Fibroblast of lung (primary cell): ENCODE results near the gene PGM2. TPM values are rescaled to one million over a fixed set of nuclear protein-coding genes. Genes with fewer than 3 reads are reported as not detected.

Experiments
- DNase-seq, 2 donors: peaks; one replicate each; pipeline versions ENCODE4 v3.0.0 to v3.0.0-alpha.2; 2010; ENCODE audit warnings: low read depth in 2 of 2
- H2AFZ ChIP-seq: 2 replicates; pipeline ENCODE4 v1.5.1; 2012; ENCODE audit warnings: low read length, control low read depth, inconsistent platforms
- H3K27ac ChIP-seq: 2 replicates; pipeline ENCODE4 v1.5.1; 2011; ENCODE audit warnings: low read length, control low read depth; ENCODE audit not compliant: insufficient read depth
- H3K27me3 ChIP-seq: 2 replicates; pipeline ENCODE4 v1.5.1; 2011; ENCODE audit warnings: mild to moderate bottlenecking, low read length; ENCODE audit not compliant: control insufficient read depth, insufficient read depth
- H3K36me3 ChIP-seq: 2 replicates; pipeline ENCODE4 v1.5.1; 2011; ENCODE audit warnings: low read length; ENCODE audit not compliant: control insufficient read depth, insufficient read depth
- H3K4me1 ChIP-seq: 2 replicates; pipeline ENCODE4 v1.5.1; 2011; ENCODE audit warnings: low read length; ENCODE audit not compliant: control insufficient read depth, insufficient read depth; ENCODE audit errors: extremely low read depth
- H3K4me2 ChIP-seq: 2 replicates; pipeline ENCODE4 v1.5.1; 2011; ENCODE audit warnings: low read length, control low read depth; ENCODE audit not compliant: insufficient read depth; ENCODE audit errors: extremely low read depth
- H3K4me3 ChIP-seq, 4 experiments: fragments of 200-600 bp in 1 of 4; sonication (generic) in 1 of 4; replicated peaks in 1 of 4; 2 replicates each; pipeline ENCODE4 v1.5.1; 2011 to 2016; ENCODE audit warnings: low read length in 4 of 4, low read depth in 3 of 4, mild to moderate bottlenecking in 3 of 4, control low read depth in 2 of 4, inconsistent platforms in 1 of 4, mixed read lengths in 1 of 4; ENCODE audit not compliant: insufficient read depth in 1 of 4; ENCODE audit errors: control extremely low read depth in 1 of 4
- H3K79me2 ChIP-seq: 2 replicates; pipeline ENCODE4 v1.5.1; 2012; ENCODE audit warnings: mild to moderate bottlenecking, low read length, inconsistent platforms; ENCODE audit not compliant: control insufficient read depth, insufficient read depth
- H3K9ac ChIP-seq: 2 replicates; pipeline ENCODE4 v1.5.1; 2011; ENCODE audit warnings: mild to moderate bottlenecking, low read length, control low read depth; ENCODE audit not compliant: insufficient read depth
- H3K9me3 ChIP-seq: 2 replicates; pipeline ENCODE4 v1.5.1; 2012; ENCODE audit warnings: low read depth, low read length; ENCODE audit not compliant: control insufficient read depth, insufficient read depth
- H4K20me1 ChIP-seq: 2 replicates; pipeline ENCODE4 v1.5.1; 2011; ENCODE audit warnings: low read length; ENCODE audit not compliant: control insufficient read depth, insufficient read depth; ENCODE audit errors: extremely low read depth
- EZH2 ChIP-seq: IDR thresholded peaks from 2 replicates; pipeline ENCODE4 v1.5.1; 2012; ENCODE audit warnings: low read length, control low read depth, mild to moderate bottlenecking; ENCODE audit errors: missing control alignments
- polyA plus RNA-seq, 2 donors: library from polyadenylated mRNA; depleted of rRNA in 1 of 2; stranded (reverse) in 1 of 2; unstranded in 1 of 2; fragments of >200 nt; gene quantifications; 2 replicates each; pipeline ENCODE4 v1.2.1, GENCODE V29; 2011 to 2012; ENCODE audit warnings: missing spikeins in 1 of 2
- total RNA-seq: library from RNA; depleted of rRNA; stranded (reverse); fragments of >200 nt; gene quantifications from 2 replicates; pipeline ENCODE4 v1.2.1, GENCODE V29; 2014
- TF ChIP-seq, protein P1 (sequence below), 2 donors: IDR thresholded peaks in 1 of 2; conservative IDR thresholded peaks in 1 of 2; 1 replicate in 1 of 2; 2 replicates in 1 of 2; pipeline ENCODE4 v1.5.1; 2011 to 2012; ENCODE audit warnings: low read length in 2 of 2, control low read depth in 1 of 2, inconsistent platforms in 1 of 2, low read depth in 1 of 2, mild to moderate bottlenecking in 1 of 2

The PGM2 gene
- total and polyA plus RNA-seq, 2 donors (not counting 1 experiment from before 2014, with no cell fraction given) = 15.0 to 15.1 TPM

GRCh38 chr4:37910091-37910486 is 83.6 kb downstream of the PGM2 start:
- no peak overlapping the region for H3K27ac ChIP-seq
- H4K20me1 ChIP-seq = no peaks in the 10 kb centered on the region
- H2AFZ ChIP-seq = no peak overlapping the region
- H3K9me3 ChIP-seq = no peaks in the 10 kb centered on the region
- H3K27me3 ChIP-seq = no peaks in the 10 kb centered on the region
- H3K4me1 ChIP-seq = peaks cover 2% of the 10 kb centered on the region
- no peak overlapping the region for H3K4me3 ChIP-seq
- no peaks in the 10 kb centered on the region for H3K36me3 ChIP-seq
- no peaks in the 10 kb centered on the region for H3K79me2 ChIP-seq
- no peak for DNase-seq
- no peak overlapping the region for H3K9ac ChIP-seq
- H3K4me2 ChIP-seq = no peak overlapping the region
- TF ChIP-seq, protein P1, sequence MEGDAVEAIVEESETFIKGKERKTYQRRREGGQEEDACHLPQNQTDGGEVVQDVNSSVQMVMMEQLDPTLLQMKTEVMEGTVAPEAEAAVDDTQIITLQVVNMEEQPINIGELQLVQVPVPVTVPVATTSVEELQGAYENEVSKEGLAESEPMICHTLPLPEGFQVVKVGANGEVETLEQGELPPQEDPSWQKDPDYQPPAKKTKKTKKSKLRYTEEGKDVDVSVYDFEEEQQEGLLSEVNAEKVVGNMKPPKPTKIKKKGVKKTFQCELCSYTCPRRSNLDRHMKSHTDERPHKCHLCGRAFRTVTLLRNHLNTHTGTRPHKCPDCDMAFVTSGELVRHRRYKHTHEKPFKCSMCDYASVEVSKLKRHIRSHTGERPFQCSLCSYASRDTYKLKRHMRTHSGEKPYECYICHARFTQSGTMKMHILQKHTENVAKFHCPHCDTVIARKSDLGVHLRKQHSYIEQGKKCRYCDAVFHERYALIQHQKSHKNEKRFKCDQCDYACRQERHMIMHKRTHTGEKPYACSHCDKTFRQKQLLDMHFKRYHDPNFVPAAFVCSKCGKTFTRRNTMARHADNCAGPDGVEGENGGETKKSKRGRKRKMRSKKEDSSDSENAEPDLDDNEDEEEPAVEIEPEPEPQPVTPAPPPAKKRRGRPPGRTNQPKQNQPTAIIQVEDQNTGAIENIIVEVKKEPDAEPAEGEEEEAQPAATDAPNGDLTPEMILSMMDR (conservative IDR thresholded peaks at IDR 0.05 in 1 of 2, IDR thresholded peaks at IDR 0.05 in 1 of 2; ENCODE audit: low read depth in 1 of 2, low read length in 2 of 2) = no peak
- no peak for TF ChIP-seq EZH2

Other genes with a start within 250 kb of the PGM2 start
- 65.0 and 71.0 TPM in 2 replicates for gene RELL1, start 140.3 kb upstream of the PGM2 start, total RNA-seq
- 14.3 and 16.1 TPM in 2 replicates for gene RELL1, start 140.3 kb upstream of the PGM2 start, polyA plus RNA-seq
- gene TBC1D1, start 64.4 kb downstream of the PGM2 start, total RNA-seq = 57.3 and 90.0 TPM in 2 replicates
- 39.7 and 52.1 TPM in 2 replicates for gene TBC1D1, start 64.4 kb downstream of the PGM2 start, polyA plus RNA-seq
- not detected in 2 replicates for gene PTTG2, start 133.7 kb downstream of the PGM2 start, total RNA-seq
- gene PTTG2, start 133.7 kb downstream of the PGM2 start, polyA plus RNA-seq = not detected in 2 replicates